ENCODE results near the gene PAXIP1. TPM values are rescaled to one million over a fixed set of nuclear protein-coding genes. Genes with fewer than 3 reads are reported as not detected.

Gene PAXIP1
- total and polyA plus RNA-seq, 2 donors (not counting 3 experiments of a cell fraction or from before 2014, with no cell fraction given): 10.0 to 15.8 TPM

DNA sequence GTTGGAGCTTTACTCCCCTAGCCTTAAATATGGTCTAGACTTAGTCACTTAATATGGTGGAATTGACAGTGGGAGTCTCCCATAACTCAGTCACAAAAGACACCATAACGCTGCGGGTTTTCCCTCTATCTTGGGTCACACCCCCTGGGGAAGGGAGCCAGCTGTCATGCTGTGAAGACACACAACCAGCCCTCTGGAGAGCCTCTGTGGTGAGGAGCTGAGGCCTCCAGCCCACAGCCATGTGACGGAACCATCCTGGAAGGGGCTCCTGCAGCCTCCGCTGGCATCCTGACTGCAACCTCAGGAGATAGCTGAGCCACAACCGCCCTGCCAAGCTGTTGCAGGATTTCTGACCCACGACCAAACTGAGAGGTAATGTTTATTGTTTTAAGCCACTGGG, 37.9 kb downstream of the PAXIP1 start:
- Histone ChIP-seq H3K4me2 (ENCODE audit: insufficient read depth, low read length) (no peak overlapping the region), H3K79me2 (ENCODE audit: control insufficient read depth, insufficient read depth, low read length) (no peaks in the 10 kb centered on the region), H3K4me3 (replicated peaks in 1 of 3; ENCODE audit: insufficient read depth in 1 of 3, low read depth in 1 of 3, low read length in 3 of 3) (no peak overlapping the region), H3K36me3 (ENCODE audit: control insufficient read depth in 2 of 2, extremely low read depth in 1 of 2, insufficient read depth in 2 of 2, low read length in 2 of 2) (peaks cover 13 to 14% of the 10 kb centered on the region in 2 experiments), H3K9me1 (replicated peaks; ENCODE audit: control insufficient read depth, extremely low read depth, insufficient read depth, low read length) (no peaks in the 10 kb centered on the region), H3K27ac (ENCODE audit: insufficient read depth, low read depth, low read length) (no peak overlapping the region), H3K4me1 (ENCODE audit: control insufficient read depth, extremely low read depth, insufficient read depth, low read length) (no peaks in the 10 kb centered on the region), H4K20me1 (replicated peaks; ENCODE audit: control insufficient read depth, extremely low read depth, insufficient read depth, low read length) (no peaks in the 10 kb centered on the region), H2AFZ (ENCODE audit: low read depth, low read length) (no peak overlapping the region), H3K9me3 (replicated peaks; ENCODE audit: control insufficient read depth, insufficient read depth, low read length) (no peaks in the 10 kb centered on the region), H3K9ac (replicated peaks; ENCODE audit: extremely low read depth, insufficient read depth, low read length) (no peak overlapping the region), H3K27me3 (ENCODE audit: control insufficient read depth in 2 of 2, insufficient read depth in 2 of 2, low read length in 2 of 2) (no peaks in the 10 kb centered on the region)
- TF ChIP-seq GATA2 (IDR thresholded peaks at IDR 0.05; ENCODE audit: insufficient read depth, insufficient read length, low read depth, low read length) (no peak), FOS (IDR thresholded peaks at IDR 0.05; ENCODE audit: borderline replicate concordance, insufficient read depth, low read length) (no peak), MYC (IDR thresholded peaks at IDR 0.05; ENCODE audit: low read depth, low read length) (no peak), EZH2 (IDR thresholded peaks at IDR 0.05; ENCODE audit: borderline replicate concordance, low read depth, low read length, severe bottlenecking) (no peak), MAX (IDR thresholded peaks at IDR 0.05; ENCODE audit: insufficient read depth, insufficient read length) (no peak)
- TF ChIP-seq, protein P1, sequence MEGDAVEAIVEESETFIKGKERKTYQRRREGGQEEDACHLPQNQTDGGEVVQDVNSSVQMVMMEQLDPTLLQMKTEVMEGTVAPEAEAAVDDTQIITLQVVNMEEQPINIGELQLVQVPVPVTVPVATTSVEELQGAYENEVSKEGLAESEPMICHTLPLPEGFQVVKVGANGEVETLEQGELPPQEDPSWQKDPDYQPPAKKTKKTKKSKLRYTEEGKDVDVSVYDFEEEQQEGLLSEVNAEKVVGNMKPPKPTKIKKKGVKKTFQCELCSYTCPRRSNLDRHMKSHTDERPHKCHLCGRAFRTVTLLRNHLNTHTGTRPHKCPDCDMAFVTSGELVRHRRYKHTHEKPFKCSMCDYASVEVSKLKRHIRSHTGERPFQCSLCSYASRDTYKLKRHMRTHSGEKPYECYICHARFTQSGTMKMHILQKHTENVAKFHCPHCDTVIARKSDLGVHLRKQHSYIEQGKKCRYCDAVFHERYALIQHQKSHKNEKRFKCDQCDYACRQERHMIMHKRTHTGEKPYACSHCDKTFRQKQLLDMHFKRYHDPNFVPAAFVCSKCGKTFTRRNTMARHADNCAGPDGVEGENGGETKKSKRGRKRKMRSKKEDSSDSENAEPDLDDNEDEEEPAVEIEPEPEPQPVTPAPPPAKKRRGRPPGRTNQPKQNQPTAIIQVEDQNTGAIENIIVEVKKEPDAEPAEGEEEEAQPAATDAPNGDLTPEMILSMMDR (IDR thresholded peaks at IDR 0.05; ENCODE audit: extremely low read depth in 1 of 2, insufficient read depth in 1 of 2, low read depth in 1 of 2, low read length in 2 of 2): no peak
- CTCF ChIA-PET: interaction anchor here (2.1 kb wide), 1 partner anchor 12 kb away, joined by 5 read pairs; no protein-coding TSS in a partner anchor
- intact Hi-C loops (cut with micrococcal nuclease) (no loop called here), dilution Hi-C loops (cut with MboI; ENCODE audit: extremely low pct_ligation_motif_present, low sequenced_read_pairs) (no loop called here)
- FAIRE-seq: no peak
- POLR2A ChIA-PET: no interaction called here
- BruUV-seq (replicated peaks): no TSS peak
- DNase-seq (ENCODE audit: low read depth, low spot score): no peak
